Stimulated activated effector memory CD8-positive, alpha-beta T cell treated with anti-CD3 and anti-CD28 coated beads, Interleukin-12 subunit alpha, Interleukin-12 subunit beta, amount 100 ng/mL, for 72 hours (primary cell): ENCODE results near the gene STX18.
A peak's percentile ranks its signal among the peaks of the same experiment; 100 is the strongest.
"Not testable (repeated sequence)": the region's sequence is repeated elsewhere in the genome, so short reads cannot be mapped to it uniquely, and the experiment has no call there.

Experiments used
- ATAC-seq: fragments of 150-1000 bp; cut with Tn5 transposase; 2 replicates; pipeline ENCODE4 v1.10.0; 2021
- DNase-seq, 2 donors: peaks; one replicate each; pipeline ENCODE4 v3.0.0; 2021 to 2022; ENCODE audit warnings: low spot score in 2 of 2
- H3K27ac Mint-ChIP-seq: one replicate; pipeline ENCODE4 v1.8.0; 2022; ENCODE audit warnings: mild to moderate bottlenecking, mixed read lengths
- H3K36me3 Mint-ChIP-seq: one replicate; pipeline ENCODE4 v1.8.0; 2022; ENCODE audit warnings: mild to moderate bottlenecking, mixed read lengths
- H3K4me1 Mint-ChIP-seq: one replicate; pipeline ENCODE4 v1.8.0; 2022; ENCODE audit warnings: mixed read lengths
- H3K4me3 Mint-ChIP-seq: one replicate; pipeline ENCODE4 v1.8.0; 2022; ENCODE audit warnings: mild to moderate bottlenecking, mixed read lengths
- H3K9me3 Mint-ChIP-seq: one replicate; pipeline ENCODE4 v1.8.0; 2022; ENCODE audit warnings: mixed read lengths

The STX18 gene

GRCh38 chr4:4534515-4535145, 7.2 kb downstream of the STX18 start:
- DNase-seq (no peak), ATAC-seq (no peak)
- H3K4me3 Mint-ChIP-seq, result no peak overlapping the region
- H3K27ac Mint-ChIP-seq, result no peak overlapping the region
- no peaks in the 10 kb centered on the region for H3K9me3 Mint-ChIP-seq
- peaks cover 28% of the 10 kb centered on the region for H3K4me1 Mint-ChIP-seq
- no peaks in the 10 kb centered on the region for H3K36me3 Mint-ChIP-seq

- H3K4me1 Mint-ChIP-seq, result peaks cover 21% of the 10 kb centered on the region
- H3K27ac Mint-ChIP-seq, result no peak overlapping the region
Observed at GRCh38 chr4:4533461-4534169, 8.2 kb downstream of the STX18 start.

GRCh38 chr4:4532371-4533154, 9.3 kb downstream of the STX18 start:
- Mint-ChIP-seq H3K4me3 (no peak overlapping the region), H3K27ac (no peak overlapping the region)

More at GRCh38 chr4:4533461-4534169, 8.2 kb downstream of the STX18 start:
- Mint-ChIP-seq H3K4me3 (no peak overlapping the region), H3K9me3 (no peaks in the 10 kb centered on the region), H3K36me3 (no peaks in the 10 kb centered on the region)
- ATAC-seq, result no peak
- DNase-seq, result no peak

GRCh38 chr4:4529392-4529791, 12.5 kb downstream of the STX18 start:
- peaks cover 24% of the 10 kb centered on the region for H3K4me1 Mint-ChIP-seq
- no peaks in the 10 kb centered on the region for H3K9me3 Mint-ChIP-seq
- DNase-seq, result no peak
- no peak overlapping the region for H3K4me3 Mint-ChIP-seq
- no peak overlapping the region for H3K27ac Mint-ChIP-seq
- H3K36me3 Mint-ChIP-seq, result peaks cover 4% of the 10 kb centered on the region
- ATAC-seq, result no peak

More at GRCh38 chr4:4532371-4533154, 9.3 kb downstream of the STX18 start:
- Mint-ChIP-seq H3K4me1 (peaks cover 21% of the 10 kb centered on the region), H3K36me3 (peaks cover under 1% of the 10 kb centered on the region), H3K9me3 (no peaks in the 10 kb centered on the region)
- ATAC-seq, result no peak
- no peak for DNase-seq

- Mint-ChIP-seq H3K4me1 (peaks cover 34% of the 10 kb centered on the region), H3K36me3 (peaks cover 4% of the 10 kb centered on the region), H3K4me3 (no peak overlapping the region), H3K27ac (no peak overlapping the region), H3K9me3 (no peaks in the 10 kb centered on the region)
- ATAC-seq, result no peak
- DNase-seq, result no peak
Observed at GRCh38 chr4:4526401-4526800, 15.4 kb downstream of the STX18 start.

GRCh38 chr4:4524364-4524763, 17.5 kb downstream of the STX18 start:
- peak; percentile 8 to 57 for DNase-seq
- Mint-ChIP-seq H3K4me1 (peaks cover 43% of the 10 kb centered on the region), H3K36me3 (peaks cover 4% of the 10 kb centered on the region), H3K4me3 (peak overlapping the region; percentile 53), H3K27ac (peak overlapping the region; percentile 88), H3K9me3 (no peaks in the 10 kb centered on the region)
- ATAC-seq, result peak; percentile 99

- H3K4me3 Mint-ChIP-seq, result no peak overlapping the region
- no peak for ATAC-seq
- no peaks in the 10 kb centered on the region for H3K9me3 Mint-ChIP-seq
Observed at GRCh38 chr4:4521731-4522130, 20.1 kb downstream of the STX18 start.

GRCh38 chr4:4521136-4521535, 20.7 kb downstream of the STX18 start:
- peaks cover 41% of the 10 kb centered on the region for H3K4me1 Mint-ChIP-seq
- no peaks in the 10 kb centered on the region for H3K36me3 Mint-ChIP-seq
- H3K27ac Mint-ChIP-seq, result peak overlapping the region; percentile 2
- H3K4me3 Mint-ChIP-seq, result no peak overlapping the region
- no peaks in the 10 kb centered on the region for H3K9me3 Mint-ChIP-seq
- ATAC-seq (no peak), DNase-seq (no peak)

More at GRCh38 chr4:4521731-4522130, 20.1 kb downstream of the STX18 start:
- Mint-ChIP-seq H3K27ac (peak overlapping the region; percentile 2), H3K4me1 (peaks cover 43% of the 10 kb centered on the region), H3K36me3 (no peaks in the 10 kb centered on the region)
- DNase-seq, result no peak

GRCh38 chr4:4519297-4519894, 22.5 kb downstream of the STX18 start:
- DNase-seq (no peak), ATAC-seq (no peak)
- H3K4me1 Mint-ChIP-seq, result peaks cover 23% of the 10 kb centered on the region
- no peak overlapping the region for H3K4me3 Mint-ChIP-seq
- no peaks in the 10 kb centered on the region for H3K9me3 Mint-ChIP-seq
- H3K36me3 Mint-ChIP-seq, result no peaks in the 10 kb centered on the region
- no peak overlapping the region for H3K27ac Mint-ChIP-seq

GRCh38 chr4:4518747-4519146, 23.1 kb downstream of the STX18 start:
- no peak overlapping the region for H3K4me3 Mint-ChIP-seq
- ATAC-seq (no peak), DNase-seq (no peak)
- no peaks in the 10 kb centered on the region for H3K9me3 Mint-ChIP-seq
- no peak overlapping the region for H3K27ac Mint-ChIP-seq
- peaks cover 17% of the 10 kb centered on the region for H3K4me1 Mint-ChIP-seq
- no peaks in the 10 kb centered on the region for H3K36me3 Mint-ChIP-seq

GRCh38 chr4:4514786-4515185, 27.1 kb downstream of the STX18 start:
- H3K27ac Mint-ChIP-seq, result no peak overlapping the region
- peaks cover 5% of the 10 kb centered on the region for H3K4me1 Mint-ChIP-seq
- no peak overlapping the region for H3K4me3 Mint-ChIP-seq
- DNase-seq, result no peak
- H3K9me3 Mint-ChIP-seq, result no peaks in the 10 kb centered on the region
- H3K36me3 Mint-ChIP-seq, result no peaks in the 10 kb centered on the region
- no peak for ATAC-seq

GRCh38 chr4:4512282-4512681, 29.6 kb downstream of the STX18 start:
- no peak for DNase-seq
- Mint-ChIP-seq H3K27ac (no peak overlapping the region), H3K4me1 (peaks cover 10% of the 10 kb centered on the region), H3K9me3 (no peaks in the 10 kb centered on the region), H3K36me3 (no peaks in the 10 kb centered on the region), H3K4me3 (no peak overlapping the region)
- no peak for ATAC-seq

GRCh38 chr4:4510641-4511040, 31.2 kb downstream of the STX18 start:
- not testable (repeated sequence) for H3K4me3 Mint-ChIP-seq, H3K36me3 Mint-ChIP-seq, H3K9me3 Mint-ChIP-seq, DNase-seq, ATAC-seq, H3K27ac Mint-ChIP-seq
- peaks cover 10% of the 10 kb centered on the region for H3K4me1 Mint-ChIP-seq

GRCh38 chr4:4509521-4509920, 32.3 kb downstream of the STX18 start:
- H3K4me1 Mint-ChIP-seq, result peaks cover 10% of the 10 kb centered on the region
- no peaks in the 10 kb centered on the region for H3K36me3 Mint-ChIP-seq
- H3K9me3 Mint-ChIP-seq, result no peaks in the 10 kb centered on the region
- H3K4me3 Mint-ChIP-seq, result no peak overlapping the region
- ATAC-seq, result no peak
- H3K27ac Mint-ChIP-seq, result no peak overlapping the region
- no peak for DNase-seq

- Mint-ChIP-seq H3K4me3 (no peak overlapping the region), H3K36me3 (no peaks in the 10 kb centered on the region), H3K4me1 (peaks cover 5% of the 10 kb centered on the region), H3K27ac (no peak overlapping the region), H3K9me3 (no peaks in the 10 kb centered on the region)
- DNase-seq, result no peak
- ATAC-seq, result no peak
Observed at GRCh38 chr4:4507923-4508322, 33.9 kb downstream of the STX18 start.
